NCI-H2107 treated with DMSO at 0.1 percent for 48 hours (cell line): ENCODE results near the gene TIMP1.
"Not testable (repeated sequence)": the region's sequence is repeated elsewhere in the genome, so short reads cannot be mapped to it uniquely, and the experiment has no call there.

Experiments used
- DNase-seq: peaks from one replicate; lab custom pipeline; 2025; ENCODE audit not compliant: unreplicated experiment; lab: John Stamatoyannopoulos, UW

The TIMP1 gene

GRCh38 chrX:47597222-47597621, 15.0 kb downstream of the TIMP1 start:
- no peak for DNase-seq

GRCh38 chrX:47603125-47603524, 20.9 kb downstream of the TIMP1 start:
- not testable (repeated sequence) for DNase-seq

GRCh38 chrX:47605024-47605423, 22.8 kb downstream of the TIMP1 start:
- no peak for DNase-seq

- no peak for DNase-seq
Observed at GRCh38 chrX:47607091-47607490, 24.9 kb downstream of the TIMP1 start.

- DNase-seq = no peak
Observed at GRCh38 chrX:47608130-47608810, 26.0 kb downstream of the TIMP1 start.

- DNase-seq = no peak
Observed at GRCh38 chrX:47610511-47610910, 28.3 kb downstream of the TIMP1 start.

GRCh38 chrX:47611489-47611888, 29.3 kb downstream of the TIMP1 start:
- no peak for DNase-seq

- DNase-seq = no peak
Observed at GRCh38 chrX:47611926-47612325, 29.7 kb downstream of the TIMP1 start.

GRCh38 chrX:47612418-47612817, 30.2 kb downstream of the TIMP1 start:
- DNase-seq = no peak

- no peak for DNase-seq
Observed at GRCh38 chrX:47613082-47613481, 30.8 kb downstream of the TIMP1 start.

- DNase-seq = no peak
Observed at GRCh38 chrX:47614618-47615017, 32.4 kb downstream of the TIMP1 start.

- DNase-seq = no peak
Observed at GRCh38 chrX:47618923-47619485, 36.8 kb downstream of the TIMP1 start.

GRCh38 chrX:47619486-47620302, 37.5 kb downstream of the TIMP1 start, which contains the start of gene SYN1:
TSS of gene SYN1 (minus strand) at chrX:47619857. CDS start at chrX:47619728, 129 bp downstream.
- peak; percentile 50 for DNase-seq

- no peak for DNase-seq
Observed at GRCh38 chrX:47620303-47620685, 38.1 kb downstream of the TIMP1 start.

- no peak for DNase-seq
Observed at GRCh38 chrX:47621851-47622250, 39.6 kb downstream of the TIMP1 start.

- DNase-seq = peak; percentile 86
Observed at GRCh38 chrX:47623540-47624027, 41.3 kb downstream of the TIMP1 start.

- DNase-seq = no peak
Observed at GRCh38 chrX:47625365-47625764, 43.1 kb downstream of the TIMP1 start.

- no peak for DNase-seq
Observed at GRCh38 chrX:47628982-47629381, 46.7 kb downstream of the TIMP1 start.

- no peak for DNase-seq
Observed at GRCh38 chrX:47629419-47630200, 47.4 kb downstream of the TIMP1 start, which contains the start of gene CFP. TSS of gene CFP (minus strand) at chrX:47629930. CDS start at chrX:47629844, 86 bp downstream.

- DNase-seq = no peak
Observed at GRCh38 chrX:47631676-47632075, 49.4 kb downstream of the TIMP1 start.

- no peak for DNase-seq
Observed at GRCh38 chrX:47632666-47633065, 50.4 kb downstream of the TIMP1 start.
